Erythroblast (primary cell): ENCODE data around the gene XYLT1.

ENCODE experiments used
- DNase-seq, 2 experiments: peaks; one replicate each; lab custom pipeline; 2025; lab: John Stamatoyannopoulos, UW
- GATA1 ChIP-seq: IDR thresholded peaks from 2 replicates; pipeline ENCODE4 v1.6.1; 2011; ENCODE audit warnings: low read depth, mild to moderate bottlenecking, control low read depth, low read length, moderate library complexity
- POLR2A ChIP-seq: IDR thresholded peaks from 2 replicates; pipeline ENCODE4 v1.6.1; 2011; ENCODE audit warnings: mild to moderate bottlenecking, low read length

The XYLT1 gene

GRCh38 chr16:17359788-17360390 is 110.9 kb downstream of the XYLT1 start:
- no peak for DNase-seq
- TF ChIP-seq GATA1, result no peak
- no peak for TF ChIP-seq POLR2A

GRCh38 chr16:17358846-17359245 is 111.9 kb downstream of the XYLT1 start:
- DNase-seq, result no peak
- TF ChIP-seq GATA1 (no peak), POLR2A (no peak)

- TF ChIP-seq GATA1 (no peak), POLR2A (no peak)
- no peak for DNase-seq
Measured at GRCh38 chr16:17358355-17358754, 112.4 kb downstream of the XYLT1 start.

GRCh38 chr16:17357307-17358062 is 113.3 kb downstream of the XYLT1 start:
- DNase-seq, result no peak
- TF ChIP-seq POLR2A (no peak), GATA1 (no peak)

GRCh38 chr16:17356243-17356933 is 114.4 kb downstream of the XYLT1 start:
- DNase-seq, result no peak
- TF ChIP-seq GATA1 (no peak), POLR2A (no peak)

GRCh38 chr16:17354685-17355084 is 116.1 kb downstream of the XYLT1 start:
- TF ChIP-seq GATA1 (no peak), POLR2A (no peak)
- DNase-seq, result no peak

- DNase-seq, result no peak
- TF ChIP-seq POLR2A (no peak), GATA1 (no peak)
Measured at GRCh38 chr16:17354141-17354601, 116.6 kb downstream of the XYLT1 start.

- DNase-seq, result no peak
- TF ChIP-seq POLR2A (no peak), GATA1 (no peak)
Measured at GRCh38 chr16:17353561-17353960, 117.2 kb downstream of the XYLT1 start.

- no peak for DNase-seq
- TF ChIP-seq GATA1 (no peak), POLR2A (no peak)
Measured at GRCh38 chr16:17351441-17352035, 119.2 kb downstream of the XYLT1 start.

- DNase-seq, result no peak
- TF ChIP-seq GATA1 (no peak), POLR2A (no peak)
Measured at GRCh38 chr16:17350207-17350606, 120.6 kb downstream of the XYLT1 start.

GRCh38 chr16:17348826-17349225 is 121.9 kb downstream of the XYLT1 start:
- no peak for TF ChIP-seq GATA1
- no peak for TF ChIP-seq POLR2A

GRCh38 chr16:17348042-17348783 is 122.5 kb downstream of the XYLT1 start:
- no peak for DNase-seq
- TF ChIP-seq GATA1, result no peak
- no peak for TF ChIP-seq POLR2A

More at GRCh38 chr16:17348826-17349225, 121.9 kb downstream of the XYLT1 start:
- no peak for DNase-seq

- TF ChIP-seq POLR2A (no peak), GATA1 (no peak)
- DNase-seq, result no peak
Measured at GRCh38 chr16:17347624-17348023, 123.1 kb downstream of the XYLT1 start.
